Measurements from ENCODE around the gene LARGE1. TPM values are rescaled to one million over a fixed set of nuclear protein-coding genes. Genes with fewer than 3 reads are reported as not detected.

LARGE1 gene
- total RNA-seq, 2 experiments from 2014 or later, result 0.69 to 1.1 TPM

- Mint-ChIP-seq H3K9me3 (no peaks in the 10 kb centered on the region), H3K27me3 (ENCODE audit: low read depth) (peaks cover 54% of the 10 kb centered on the region), H3K27ac (no peak overlapping the region), H3K4me1 (ENCODE audit: low read depth) (peaks cover 19% of the 10 kb centered on the region), H3K36me3 (ENCODE audit: low read depth) (peaks cover 2% of the 10 kb centered on the region), H3K4me3 (peak overlapping the region; percentile 42)
- CTCF ChIA-PET, result interaction anchor here (0.6 to 1.3 kb wide), 5 partner anchors 34 to 286 kb away, joined by 3 to 10 read pairs (median 3); no protein-coding TSS in a partner anchor
- no peak for DNase-seq
- intact Hi-C loops (cut with micrococcal nuclease), result loop anchor here (2.0 to 10.0 kb wide), 3 partner anchors 188 to 1232 kb away; no protein-coding TSS in a partner anchor
Measured at GRCh38 chr22:33923033-33923432, 2.8 kb upstream of the LARGE1 start.

- DNase-seq, result peak; percentile 6
- H3K36me3 Mint-ChIP-seq (ENCODE audit: low read depth), result peaks cover 2% of the 10 kb centered on the region
- peak overlapping the region; percentile 42 for H3K4me3 Mint-ChIP-seq
- peaks cover 19% of the 10 kb centered on the region for H3K4me1 Mint-ChIP-seq (ENCODE audit: low read depth)
- H3K27me3 Mint-ChIP-seq (ENCODE audit: low read depth), result peaks cover 60% of the 10 kb centered on the region
- H3K27ac Mint-ChIP-seq, result no peak overlapping the region
- intact Hi-C loops (cut with micrococcal nuclease), result loop anchor here (2.0 to 10.0 kb wide), 3 partner anchors 188 to 1232 kb away; no protein-coding TSS in a partner anchor
- no peaks in the 10 kb centered on the region for H3K9me3 Mint-ChIP-seq
- CTCF ChIA-PET, result interaction anchor here (1.3 kb wide), 1 partner anchor 188 kb away, joined by 10 read pairs; no protein-coding TSS in a partner anchor
Measured at GRCh38 chr22:33922349-33922681, 2.0 kb upstream of the LARGE1 start.

GRCh38 chr22:33921525-33922348 lies 1.5 kb upstream of the LARGE1 start:
- DNase-seq, result peak; percentile 13
- Mint-ChIP-seq H3K27ac (no peak overlapping the region), H3K36me3 (ENCODE audit: low read depth) (peaks cover 2% of the 10 kb centered on the region), H3K27me3 (ENCODE audit: low read depth) (peaks cover 60% of the 10 kb centered on the region), H3K9me3 (no peaks in the 10 kb centered on the region), H3K4me1 (ENCODE audit: low read depth) (peaks cover 19% of the 10 kb centered on the region), H3K4me3 (peak overlapping the region; percentile 68)
- CTCF ChIA-PET, result interaction anchor here (1.1 kb wide), 1 partner anchor 190 kb away, joined by 3 read pairs; no protein-coding TSS in a partner anchor
- intact Hi-C loops (cut with micrococcal nuclease), result loop anchor here (2.0 to 10.0 kb wide), 3 partner anchors 189 to 1233 kb away; no protein-coding TSS in a partner anchor

GRCh38 chr22:33920927-33921524 lies 750 bp upstream of the LARGE1 start:
- intact Hi-C loops (cut with micrococcal nuclease), result loop anchor here (5.0 to 10.0 kb wide), 2 partner anchors 1101 to 1234 kb away; no protein-coding TSS in a partner anchor
- H3K4me3 Mint-ChIP-seq, result peak overlapping the region; percentile 68
- CTCF ChIA-PET, result interaction anchor here (1.1 kb wide), 1 partner anchor 190 kb away, joined by 3 read pairs; no protein-coding TSS in a partner anchor
- H3K27me3 Mint-ChIP-seq (ENCODE audit: low read depth), result peaks cover 66% of the 10 kb centered on the region
- peak; percentile 94 for DNase-seq
- peaks cover 19% of the 10 kb centered on the region for H3K4me1 Mint-ChIP-seq (ENCODE audit: low read depth)
- no peaks in the 10 kb centered on the region for H3K9me3 Mint-ChIP-seq
- no peak overlapping the region for H3K27ac Mint-ChIP-seq
- H3K36me3 Mint-ChIP-seq (ENCODE audit: low read depth), result peaks cover 2% of the 10 kb centered on the region

GRCh38 chr22:33919391-33920196 lies 682 bp downstream of the LARGE1 start:
- Mint-ChIP-seq H3K36me3 (ENCODE audit: low read depth) (peaks cover 2% of the 10 kb centered on the region), H3K9me3 (no peaks in the 10 kb centered on the region), H3K27ac (no peak overlapping the region), H3K4me3 (peak overlapping the region; percentile 47), H3K4me1 (ENCODE audit: low read depth) (peaks cover 19% of the 10 kb centered on the region), H3K27me3 (ENCODE audit: low read depth) (peaks cover 70% of the 10 kb centered on the region)
- intact Hi-C loops (cut with micrococcal nuclease), result loop anchor here (5.0 to 10.0 kb wide), 3 partner anchors 402 to 1235 kb away; no protein-coding TSS in a partner anchor
- CTCF ChIA-PET, result no interaction called here
- peak; percentile 19 for DNase-seq

GRCh38 chr22:33918676-33919365 lies 1.5 kb downstream of the LARGE1 start:
- no peak for DNase-seq
- H3K27ac Mint-ChIP-seq, result no peak overlapping the region
- intact Hi-C loops (cut with micrococcal nuclease), result loop anchor here (5.0 kb wide), 1 partner anchor 402 kb away; no protein-coding TSS in a partner anchor
- H3K36me3 Mint-ChIP-seq (ENCODE audit: low read depth), result peaks cover 2% of the 10 kb centered on the region
- H3K4me1 Mint-ChIP-seq (ENCODE audit: low read depth), result peaks cover 19% of the 10 kb centered on the region
- H3K27me3 Mint-ChIP-seq (ENCODE audit: low read depth), result peaks cover 66% of the 10 kb centered on the region
- CTCF ChIA-PET, result interaction anchor here (0.6 kb wide), 1 partner anchor 338 kb away, joined by 3 read pairs; no protein-coding TSS in a partner anchor
- no peaks in the 10 kb centered on the region for H3K9me3 Mint-ChIP-seq
- no peak overlapping the region for H3K4me3 Mint-ChIP-seq

- no peaks in the 10 kb centered on the region for H3K9me3 Mint-ChIP-seq
- no peak for DNase-seq
- H3K4me1 Mint-ChIP-seq (ENCODE audit: low read depth), result peaks cover 17% of the 10 kb centered on the region
- H3K27me3 Mint-ChIP-seq (ENCODE audit: low read depth), result peaks cover 56% of the 10 kb centered on the region
- CTCF ChIA-PET, result no interaction called here
- no peak overlapping the region for H3K27ac Mint-ChIP-seq
- intact Hi-C loops (cut with micrococcal nuclease), result loop anchor here (5.0 kb wide), 1 partner anchor 401 kb away; no protein-coding TSS in a partner anchor
- H3K4me3 Mint-ChIP-seq, result no peak overlapping the region
- peaks cover 2% of the 10 kb centered on the region for H3K36me3 Mint-ChIP-seq (ENCODE audit: low read depth)
Measured at GRCh38 chr22:33917744-33918406, 2.4 kb downstream of the LARGE1 start.

- Mint-ChIP-seq H3K27me3 (ENCODE audit: low read depth) (peaks cover 53% of the 10 kb centered on the region), H3K9me3 (no peaks in the 10 kb centered on the region), H3K4me3 (no peak overlapping the region), H3K4me1 (ENCODE audit: low read depth) (peaks cover 6% of the 10 kb centered on the region), H3K27ac (no peak overlapping the region), H3K36me3 (ENCODE audit: low read depth) (no peaks in the 10 kb centered on the region)
- CTCF ChIA-PET, result no interaction called here
- no peak for DNase-seq
- intact Hi-C loops (cut with micrococcal nuclease), result loop anchor here (5.0 kb wide), 1 partner anchor 397 kb away; no protein-coding TSS in a partner anchor
Measured at GRCh38 chr22:33914699-33915098, 5.6 kb downstream of the LARGE1 start.

- intact Hi-C loops (cut with micrococcal nuclease), result no loop called here
- H3K4me1 Mint-ChIP-seq (ENCODE audit: low read depth), result peaks cover 3% of the 10 kb centered on the region
- peaks cover 50% of the 10 kb centered on the region for H3K27me3 Mint-ChIP-seq (ENCODE audit: low read depth)
- no peak for DNase-seq
- no peaks in the 10 kb centered on the region for H3K36me3 Mint-ChIP-seq (ENCODE audit: low read depth)
- no peak overlapping the region for H3K27ac Mint-ChIP-seq
- CTCF ChIA-PET, result no interaction called here
- H3K4me3 Mint-ChIP-seq, result no peak overlapping the region
- H3K9me3 Mint-ChIP-seq, result no peaks in the 10 kb centered on the region
Measured at GRCh38 chr22:33914131-33914530, 6.1 kb downstream of the LARGE1 start.

GRCh38 chr22:33913188-33913587 lies 7.1 kb downstream of the LARGE1 start:
- H3K27me3 Mint-ChIP-seq (ENCODE audit: low read depth), result peaks cover 40% of the 10 kb centered on the region
- no peaks in the 10 kb centered on the region for H3K9me3 Mint-ChIP-seq
- no peak for DNase-seq
- H3K36me3 Mint-ChIP-seq (ENCODE audit: low read depth), result no peaks in the 10 kb centered on the region
- CTCF ChIA-PET, result no interaction called here
- H3K4me3 Mint-ChIP-seq, result no peak overlapping the region
- intact Hi-C loops (cut with micrococcal nuclease), result no loop called here
- H3K4me1 Mint-ChIP-seq (ENCODE audit: low read depth), result no peaks in the 10 kb centered on the region
- H3K27ac Mint-ChIP-seq, result no peak overlapping the region

GRCh38 chr22:33909911-33910310 lies 10.4 kb downstream of the LARGE1 start:
- Mint-ChIP-seq H3K36me3 (ENCODE audit: low read depth) (no peaks in the 10 kb centered on the region), H3K9me3 (no peaks in the 10 kb centered on the region), H3K27ac (no peak overlapping the region), H3K27me3 (ENCODE audit: low read depth) (peaks cover 13% of the 10 kb centered on the region), H3K4me1 (ENCODE audit: low read depth) (no peaks in the 10 kb centered on the region), H3K4me3 (no peak overlapping the region)
- intact Hi-C loops (cut with micrococcal nuclease), result no loop called here
- no peak for DNase-seq
- CTCF ChIA-PET, result no interaction called here
